H1 (cell line): ENCODE results near the gene GRIK4. TPM values are rescaled to one million over a fixed set of nuclear protein-coding genes. Genes with fewer than 3 reads are reported as not detected.

Experiments
- ATF3 ChIP-seq: IDR thresholded peaks from 2 replicates; pipeline ENCODE4 v1.6.1; 2011; ENCODE audit warnings: low read depth, mild to moderate bottlenecking, low read length; ENCODE audit not compliant: insufficient read depth
- BCL11A ChIP-seq, 2 experiments: IDR thresholded peaks; one replicate each; pipeline ENCODE4 v1.6.1; 2011; ENCODE audit warnings: low read depth in 2 of 2, low read length in 2 of 2, mild to moderate bottlenecking in 2 of 2
- CHD2 ChIP-seq: IDR thresholded peaks from 2 replicates; pipeline ENCODE4 v1.6.1; 2012; ENCODE audit warnings: low read length, improper control_type of control experiment
- NRF1 ChIP-seq: IDR thresholded peaks from 2 replicates; pipeline ENCODE4 v1.6.1; 2011; ENCODE audit warnings: mild to moderate bottlenecking, low read depth, low read length, improper control_type of control experiment
- SAP30 ChIP-seq: fragments of 300-600 bp; sonication (generic); IDR thresholded peaks from 2 replicates; pipeline ENCODE4 v1.7.1; 2012; ENCODE audit warnings: low read length, moderate library complexity, mild to moderate bottlenecking, inconsistent platforms; ENCODE audit not compliant: insufficient read depth, insufficient replicate concordance
- SIN3A ChIP-seq, 2 experiments: IDR thresholded peaks in 1 of 2; conservative IDR thresholded peaks in 1 of 2; 2 replicates each; pipeline ENCODE4 v1.6.1; 2011 to 2012; ENCODE audit warnings: low read length in 2 of 2, improper control_type of control experiment in 1 of 2, low read depth in 1 of 2, mild to moderate bottlenecking in 1 of 2
- SP1 ChIP-seq: IDR thresholded peaks from 2 replicates; pipeline ENCODE4 v1.6.1; 2011; ENCODE audit warnings: low read depth, low read length
- polyA plus RNA-seq, 7 experiments: library from polyadenylated mRNA; depleted of rRNA in 3 of 7; stranded (reverse) in 5 of 7; unstranded in 2 of 7; fragments of >200 nt in 5 of 7; fragments of 200-250 nt in 2 of 7; gene quantifications; 1 replicate in 5 of 7; 2 replicates in 1 of 7; 4 replicates in 1 of 7; pipeline versions ENCODE4 v1.2.1 to v1.2.3, GENCODE V29; 2011 to 2013; ENCODE audit warnings: missing spikeins in 2 of 7, mixed read lengths in 2 of 7
- total RNA-seq: library from RNA; stranded (reverse); fragmentation: NEBNext Ultra II Directional; extraction: Animal tissue kit (Norgen Biotek cat#: 25700); gene quantifications from 2 replicates; pipeline ENCODE4 v1.2.1, GENCODE V29; 2021
- TF ChIP-seq, protein P1 (sequence below): fragments of 300-600 bp; sonication (generic); IDR thresholded peaks from 2 replicates; pipeline ENCODE4 v1.7.1; 2012; ENCODE audit warnings: low read length, moderate library complexity, mild to moderate bottlenecking, inconsistent platforms; ENCODE audit not compliant: insufficient replicate concordance

Gene GRIK4
- total and polyA plus RNA-seq, 2 of the 8 experiments (the other 6 are each of a cell fraction or from before 2014, with no cell fraction given), result 1.2 to 2.9 TPM

DNA sequence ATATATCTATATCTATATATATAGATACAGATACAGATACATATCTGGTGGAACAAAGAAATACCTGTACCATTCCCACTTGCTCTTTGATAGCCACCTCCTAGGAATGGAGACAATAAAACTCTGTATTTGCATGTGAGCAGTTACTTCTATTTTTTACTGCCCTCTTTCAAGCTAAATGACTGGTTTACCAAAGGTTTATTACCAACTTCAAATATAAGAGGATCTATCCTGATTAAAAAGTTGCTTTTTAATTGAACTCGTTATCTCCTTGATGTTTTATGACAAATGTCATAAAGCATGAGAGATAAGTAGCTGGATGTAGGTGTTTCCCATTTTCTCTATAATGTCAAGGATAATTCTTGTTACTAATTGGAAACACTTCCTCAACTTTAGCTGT, 21.7 kb upstream of the GRIK4 start (continued):
- TF ChIP-seq, protein P1, sequence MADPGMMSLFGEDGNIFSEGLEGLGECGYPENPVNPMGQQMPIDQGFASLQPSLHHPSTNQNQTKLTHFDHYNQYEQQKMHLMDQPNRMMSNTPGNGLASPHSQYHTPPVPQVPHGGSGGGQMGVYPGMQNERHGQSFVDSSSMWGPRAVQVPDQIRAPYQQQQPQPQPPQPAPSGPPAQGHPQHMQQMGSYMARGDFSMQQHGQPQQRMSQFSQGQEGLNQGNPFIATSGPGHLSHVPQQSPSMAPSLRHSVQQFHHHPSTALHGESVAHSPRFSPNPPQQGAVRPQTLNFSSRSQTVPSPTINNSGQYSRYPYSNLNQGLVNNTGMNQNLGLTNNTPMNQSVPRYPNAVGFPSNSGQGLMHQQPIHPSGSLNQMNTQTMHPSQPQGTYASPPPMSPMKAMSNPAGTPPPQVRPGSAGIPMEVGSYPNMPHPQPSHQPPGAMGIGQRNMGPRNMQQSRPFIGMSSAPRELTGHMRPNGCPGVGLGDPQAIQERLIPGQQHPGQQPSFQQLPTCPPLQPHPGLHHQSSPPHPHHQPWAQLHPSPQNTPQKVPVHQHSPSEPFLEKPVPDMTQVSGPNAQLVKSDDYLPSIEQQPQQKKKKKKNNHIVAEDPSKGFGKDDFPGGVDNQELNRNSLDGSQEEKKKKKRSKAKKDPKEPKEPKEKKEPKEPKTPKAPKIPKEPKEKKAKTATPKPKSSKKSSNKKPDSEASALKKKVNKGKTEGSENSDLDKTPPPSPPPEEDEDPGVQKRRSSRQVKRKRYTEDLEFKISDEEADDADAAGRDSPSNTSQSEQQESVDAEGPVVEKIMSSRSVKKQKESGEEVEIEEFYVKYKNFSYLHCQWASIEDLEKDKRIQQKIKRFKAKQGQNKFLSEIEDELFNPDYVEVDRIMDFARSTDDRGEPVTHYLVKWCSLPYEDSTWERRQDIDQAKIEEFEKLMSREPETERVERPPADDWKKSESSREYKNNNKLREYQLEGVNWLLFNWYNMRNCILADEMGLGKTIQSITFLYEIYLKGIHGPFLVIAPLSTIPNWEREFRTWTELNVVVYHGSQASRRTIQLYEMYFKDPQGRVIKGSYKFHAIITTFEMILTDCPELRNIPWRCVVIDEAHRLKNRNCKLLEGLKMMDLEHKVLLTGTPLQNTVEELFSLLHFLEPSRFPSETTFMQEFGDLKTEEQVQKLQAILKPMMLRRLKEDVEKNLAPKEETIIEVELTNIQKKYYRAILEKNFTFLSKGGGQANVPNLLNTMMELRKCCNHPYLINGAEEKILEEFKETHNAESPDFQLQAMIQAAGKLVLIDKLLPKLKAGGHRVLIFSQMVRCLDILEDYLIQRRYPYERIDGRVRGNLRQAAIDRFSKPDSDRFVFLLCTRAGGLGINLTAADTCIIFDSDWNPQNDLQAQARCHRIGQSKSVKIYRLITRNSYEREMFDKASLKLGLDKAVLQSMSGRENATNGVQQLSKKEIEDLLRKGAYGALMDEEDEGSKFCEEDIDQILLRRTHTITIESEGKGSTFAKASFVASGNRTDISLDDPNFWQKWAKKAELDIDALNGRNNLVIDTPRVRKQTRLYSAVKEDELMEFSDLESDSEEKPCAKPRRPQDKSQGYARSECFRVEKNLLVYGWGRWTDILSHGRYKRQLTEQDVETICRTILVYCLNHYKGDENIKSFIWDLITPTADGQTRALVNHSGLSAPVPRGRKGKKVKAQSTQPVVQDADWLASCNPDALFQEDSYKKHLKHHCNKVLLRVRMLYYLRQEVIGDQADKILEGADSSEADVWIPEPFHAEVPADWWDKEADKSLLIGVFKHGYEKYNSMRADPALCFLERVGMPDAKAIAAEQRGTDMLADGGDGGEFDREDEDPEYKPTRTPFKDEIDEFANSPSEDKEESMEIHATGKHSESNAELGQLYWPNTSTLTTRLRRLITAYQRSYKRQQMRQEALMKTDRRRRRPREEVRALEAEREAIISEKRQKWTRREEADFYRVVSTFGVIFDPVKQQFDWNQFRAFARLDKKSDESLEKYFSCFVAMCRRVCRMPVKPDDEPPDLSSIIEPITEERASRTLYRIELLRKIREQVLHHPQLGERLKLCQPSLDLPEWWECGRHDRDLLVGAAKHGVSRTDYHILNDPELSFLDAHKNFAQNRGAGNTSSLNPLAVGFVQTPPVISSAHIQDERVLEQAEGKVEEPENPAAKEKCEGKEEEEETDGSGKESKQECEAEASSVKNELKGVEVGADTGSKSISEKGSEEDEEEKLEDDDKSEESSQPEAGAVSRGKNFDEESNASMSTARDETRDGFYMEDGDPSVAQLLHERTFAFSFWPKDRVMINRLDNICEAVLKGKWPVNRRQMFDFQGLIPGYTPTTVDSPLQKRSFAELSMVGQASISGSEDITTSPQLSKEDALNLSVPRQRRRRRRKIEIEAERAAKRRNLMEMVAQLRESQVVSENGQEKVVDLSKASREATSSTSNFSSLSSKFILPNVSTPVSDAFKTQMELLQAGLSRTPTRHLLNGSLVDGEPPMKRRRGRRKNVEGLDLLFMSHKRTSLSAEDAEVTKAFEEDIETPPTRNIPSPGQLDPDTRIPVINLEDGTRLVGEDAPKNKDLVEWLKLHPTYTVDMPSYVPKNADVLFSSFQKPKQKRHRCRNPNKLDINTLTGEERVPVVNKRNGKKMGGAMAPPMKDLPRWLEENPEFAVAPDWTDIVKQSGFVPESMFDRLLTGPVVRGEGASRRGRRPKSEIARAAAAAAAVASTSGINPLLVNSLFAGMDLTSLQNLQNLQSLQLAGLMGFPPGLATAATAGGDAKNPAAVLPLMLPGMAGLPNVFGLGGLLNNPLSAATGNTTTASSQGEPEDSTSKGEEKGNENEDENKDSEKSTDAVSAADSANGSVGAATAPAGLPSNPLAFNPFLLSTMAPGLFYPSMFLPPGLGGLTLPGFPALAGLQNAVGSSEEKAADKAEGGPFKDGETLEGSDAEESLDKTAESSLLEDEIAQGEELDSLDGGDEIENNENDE, result no peak
- TF ChIP-seq BCL11A (IDR thresholded peaks at IDR 0.05; ENCODE audit: low read depth in 2 of 2, low read length in 2 of 2) (no peak), SAP30 (no peak), SP1 (no peak), NRF1 (no peak), ATF3 (no peak), SIN3A (conservative IDR thresholded peaks at IDR 0.05 in 1 of 2, IDR thresholded peaks at IDR 0.05 in 1 of 2; ENCODE audit: low read depth in 1 of 2, low read length in 2 of 2) (no peak), CHD2 (no peak)
